Heart right ventricle (tissue), 16 donors: ENCODE data around the gene NDUFS2. TPM values are rescaled to one million over a fixed set of nuclear protein-coding genes. Genes with fewer than 3 reads are reported as not detected.

Experiments
- ATAC-seq, 8 donors: fragments of 200-7000 bp; cut with Tn5 transposase; one replicate each; pipeline ENCODE4 v1.9.1; 2020; ENCODE audit warnings: mild to moderate bottlenecking in 8 of 8, moderate library complexity in 8 of 8, moderate number of reproducible peaks in 1 of 8
- DNase-seq, 2 donors: peaks; one replicate each; pipeline ENCODE4 v3.0.0-alpha.2; 2020
- H3K27ac ChIP-seq, 10 donors: fragments of 200-600 bp; sonication (generic) in 2 of 10; one replicate each; pipeline versions ENCODE4 v1.5.0 to v1.8.0; 2020 to 2022; ENCODE audit warnings: mild to moderate bottlenecking in 3 of 10
- H3K27me3 ChIP-seq, 7 donors: fragments of 200-600 bp; one replicate each; pipeline ENCODE4 v1.8.0; 2021 to 2022; ENCODE audit warnings: mild to moderate bottlenecking in 2 of 7
- H3K36me3 ChIP-seq, 9 donors: fragments of 200-600 bp; sonication (generic) in 1 of 9; one replicate each; pipeline versions ENCODE4 v1.5.0 to v1.8.0; 2020 to 2022; ENCODE audit warnings: mild to moderate bottlenecking in 2 of 9
- H3K4me1 ChIP-seq, 9 donors: fragments of 200-600 bp; sonication (generic) in 1 of 9; one replicate each; pipeline versions ENCODE4 v1.5.0 to v1.8.0; 2020 to 2022; ENCODE audit warnings: mild to moderate bottlenecking in 4 of 9
- H3K4me3 ChIP-seq, 10 donors: fragments of 200-600 bp; sonication (generic) in 2 of 10; one replicate each; pipeline versions ENCODE4 v1.5.0 to v1.8.0; 2020 to 2022; ENCODE audit warnings: mild to moderate bottlenecking in 7 of 10, moderate library complexity in 2 of 10
- H3K9me3 ChIP-seq, 11 donors: fragments of 200-600 bp in 10 of 11; sonication (generic) in 2 of 11; one replicate each; pipeline versions ENCODE4 v1.5.0 to v1.8.0; 2013 to 2022; ENCODE audit warnings: mild to moderate bottlenecking in 2 of 11, control low read depth in 1 of 11, moderate library complexity in 1 of 11
- CTCF ChIP-seq, 9 donors: fragments of 200-600 bp; sonication (generic) in 2 of 9; IDR thresholded peaks; one replicate each; pipeline versions ENCODE4 v1.5.0 to v1.8.0; 2021 to 2022; ENCODE audit warnings: antibody characterized with exemption in 9 of 9, mild to moderate bottlenecking in 5 of 9, moderate library complexity in 1 of 9
- WGBS, 2 donors: extraction: QIAGEN DNeasy Blood & Tissue Kit; methylation state at CpG; one replicate each; pipeline ENCODE4 v1.1.7; 2013; ENCODE audit warnings: inconsistent platforms in 1 of 2; 5-methylcytosine and 5-hydroxymethylcytosine counted together
- intact Hi-C, 10 donors: fragments of 100-400 bp; cut with DNase I; formaldehyde crosslinking; loops; one replicate each; pipeline versions ENCODE4 v1.11.1 to v1.14.2; 2022
- long read RNA-seq, 3 donors: library from polyadenylated mRNA; unstranded; transcript quantifications; one replicate each; pipeline ENCODE4 v2.0.0, GENCODE V29; 2020 to 2021
- polyA plus RNA-seq, 2 donors: library from polyadenylated mRNA; stranded (reverse); fragments of 200-250 nt; gene quantifications; one replicate each; pipeline ENCODE4 v1.2.3, GENCODE V29; 2013
- total RNA-seq, 10 donors: library from RNA; stranded (reverse); fragmentation: NEBNext Ultra II Directional in 3 of 10; extraction: Animal tissue kit (Norgen Biotek cat#: 25700) in 3 of 10; gene quantifications; one replicate each; pipeline versions ENCODE4 v1.2.1 to v1.2.4, GENCODE V29; 2021 to 2023
- donor health status: Arrhythmogenic right ventricular cardiomyopathy.
- donor health status: ischemic (EF 13 %, LVEDD 7.1; RV severe dilation, severe dysfunction).
- donor health status: healthy with polysubstance abuse.
- donor health status: DM: no; HTN: yes; CAD: no.
- donor health status: DM: no; HTN: no; CAD: no.
- donor health status: ischemic (EF 25% LVEDD 6.9; RV normal size, moderate dysfunction).
- donor health status: ischemic (EF 25% LVEDD 5.7; RV mildly dilated, moderate dysfunction).
- donor health status: healthy.
- donor health status: DM: yes; HTN: yes; CAD: no.
- donor health status: Ischemic cardiomyopathy.
- donor health status: ischemic (EF 35%, LVEDD 5.7; RV mildly dilated, moderate dysfunction).
- donor health status: nonischemic (EF 11% LVEDD 7.7; RV severe dilation, severe dysfunction).
- donor health status: DM: yes; HTN: yes; CAD: no.
- donor health status: PGD.
- donor health status: ischemic (EF 29% LVEDD 5.4; RV normal size, mild dysfunction).
- donor health status: nonischemic (EF 23%, LVEDD 6.1; RV moderate dilation, normal function).

The NDUFS2 gene
- 100 to 1,000 TPM; 244 to 370 (median 318) TPM for total RNA-seq
- 100 to 1,000 TPM; 121 to 193 TPM for polyA plus RNA-seq
- long read RNA-seq, donor 1, transcript NDUFS2-202 (13 exons, 2,064 nt): major isoform, 7 of 648 reads
- long read RNA-seq, donor 1, partial matches to known transcripts: 600 of 648 reads
- long read RNA-seq, donor 1, other reads (novel, unspliced or antisense): 41 of 648 reads
- long read RNA-seq, donor 2, partial matches to known transcripts: 610 of 662 reads
- long read RNA-seq, donor 2, other reads (novel, unspliced or antisense): 48 of 662 reads
- long read RNA-seq, donor 3, transcript NDUFS2-202 (13 exons, 2,064 nt): major isoform, 19 of 1,784 reads
- long read RNA-seq, donor 3, partial matches to known transcripts: 1,666 of 1,784 reads
- long read RNA-seq, donor 3, other reads (novel, unspliced or antisense): 99 of 1,784 reads

GRCh38 chr1:161201836-161202712, at the start of gene NDUFS2:
Gene NDUFS2, plus strand, starts transcription at chr1:161202367. Its CDS starts 19 bp downstream, at chr1:161202386.
- WGBS, 2 donors: 1% methylated on average over 53 of the region's 53 CpGs
- Histone ChIP-seq H3K9me3 (no peaks in the 10 kb centered on the region), H3K4me1 (peaks cover 48 to 92% (median 85%) of the 10 kb centered on the region in 9 donors), H3K4me3 (peak within 1 kb of the TSS; percentile 72 to 94 (median 85)), H3K27ac (peak within 1 kb of the TSS; percentile 93 to 100 (median 98)), H3K36me3 (peaks cover 0 to 38% (median 13%) of the 10 kb centered on the region in 9 donors), H3K27me3 (no peaks in the 10 kb centered on the region)
- DNase-seq (peak; percentile 95 to 99), ATAC-seq (peak; percentile 79 to 91 (median 88))
- intact Hi-C loops: loop anchor here in 2 of 10 donors (1.0 to 2.0 kb wide), 3 partner anchors 24 to 69 kb away; partner anchors contain the start of genes TOMM40L (in 2 of the 2) and DEDD (in 1 of the 2)
- TF ChIP-seq CTCF (IDR thresholded peaks at IDR 0.05): peak in 2 of 9 donors; percentile 10 to 21

- ATAC-seq (peak in 1 of 8 donors; percentile 4), DNase-seq (no peak)
- 24% methylated on average over 9 of the region's 9 CpGs for WGBS, 2 donors
- no peak for TF ChIP-seq CTCF (IDR thresholded peaks at IDR 0.05)
- no peaks in the 10 kb centered on the region for H3K9me3 ChIP-seq
- H3K27ac ChIP-seq: peak overlapping the region; percentile 83 to 96 (median 93)
- no peaks in the 10 kb centered on the region for H3K27me3 ChIP-seq
- H3K4me1 ChIP-seq: peaks cover 0 to 20% (median 12%) of the 10 kb centered on the region in 9 donors
- intact Hi-C loops: loop anchor here in 1 of 10 donors (5.0 kb wide), 1 partner anchor 36 kb away; the partner anchor contains the start of genes NIT1 and PFDN2
- H3K36me3 ChIP-seq: peaks cover 0 to 18% (median 0%) of the 10 kb centered on the region in 9 donors
- H3K4me3 ChIP-seq: peak overlapping the region; percentile 60 to 91 (median 82)
Measured at GRCh38 chr1:161153176-161153575, 49.0 kb upstream of the NDUFS2 start.

- Histone ChIP-seq H3K36me3 (peaks cover 0 to 22% (median 0%) of the 10 kb centered on the region in 9 donors), H3K27me3 (no peaks in the 10 kb centered on the region), H3K4me1 (peaks cover 0 to 24% (median 14%) of the 10 kb centered on the region in 9 donors), H3K9me3 (no peaks in the 10 kb centered on the region), H3K27ac (peak within 1 kb of the TSS; percentile 83 to 96 (median 93)), H3K4me3 (peak within 1 kb of the TSS; percentile 60 to 91 (median 82))
- WGBS, 2 donors: 0% methylated on average over 33 of the region's 33 CpGs
- intact Hi-C loops: loop anchor here in 2 of 10 donors (1.0 to 5.0 kb wide), 3 partner anchors 21 to 150 kb away; partner anchors contain the start of genes DEDD (in 1 of the 2), NIT1 (in 1 of the 2) and PFDN2 (in 1 of the 2)
- ATAC-seq (peak; percentile 83 to 95 (median 94)), DNase-seq (peak; percentile 70 to 87)
- TF ChIP-seq CTCF (IDR thresholded peaks at IDR 0.05): no peak
Measured at GRCh38 chr1:161153682-161154337, 48.4 kb upstream of the NDUFS2 start, which contains the start of gene UFC1. Gene UFC1, plus strand, starts transcription at chr1:161153978. Its CDS starts 20 bp downstream, at chr1:161153998.
